HEK293T (cell line): ENCODE data around the gene TNNI3.

Source experiments
- BHLHE40 ChIP-seq: fragments of 450-650 bp; IDR thresholded peaks from 2 replicates; pipeline ENCODE4 v1.6.1; 2016; ENCODE audit warnings: mild to moderate bottlenecking, moderate library complexity, borderline replicate concordance
- CTBP1 ChIP-seq: fragments of 450-650 bp; IDR thresholded peaks from 2 replicates; pipeline ENCODE4 v1.6.1; 2016; ENCODE audit warnings: borderline replicate concordance
- FOXM1 ChIP-seq: fragments of 450-650 bp; IDR thresholded peaks from 2 replicates; pipeline ENCODE4 v1.6.1; 2017; ENCODE audit warnings: mild to moderate bottlenecking, borderline replicate concordance
- HDGF ChIP-seq: fragments of 450-650 bp; IDR thresholded peaks from 2 replicates; pipeline ENCODE4 v1.6.1; 2017; ENCODE audit warnings: antibody characterized with exemption, borderline replicate concordance
- SP1 ChIP-seq: fragments of 450-650 bp; IDR thresholded peaks from 2 replicates; pipeline ENCODE4 v1.6.1; 2017
- TARDBP ChIP-seq: fragments of 450-650 bp; IDR thresholded peaks from 2 replicates; pipeline ENCODE4 v1.6.1; 2016

GRCh38 chr19:55175117-55175867, 17.8 kb upstream of the TNNI3 start:
- TF ChIP-seq BHLHE40 (no peak), TARDBP (no peak), CTBP1 (no peak), SP1 (no peak), FOXM1 (no peak), HDGF (no peak)
